KOPT-K1 (cell line): ENCODE data around the gene EYA4.

Source experiments
- H3K27ac ChIP-seq: fragments of 200-600 bp; sonication (generic); 2 replicates; pipeline ENCODE4 v1.5.1; 2016; ENCODE audit warnings: antibody characterized with exemption, mild to moderate bottlenecking, low read depth, low read length; ENCODE audit not compliant: poor library complexity, severe bottlenecking
- H3K36me3 ChIP-seq: fragments of 200-600 bp; sonication (generic); 2 replicates; pipeline ENCODE4 v1.5.1; 2017; ENCODE audit warnings: antibody characterized with exemption, mild to moderate bottlenecking, low read length, moderate library complexity; ENCODE audit not compliant: insufficient read depth
- H3K9me3 ChIP-seq: fragments of 200-600 bp; sonication (generic); 2 replicates; pipeline ENCODE4 v1.5.1; 2017; ENCODE audit warnings: antibody characterized with exemption, low read length, mild to moderate bottlenecking; ENCODE audit not compliant: insufficient read depth, poor library complexity, severe bottlenecking

EYA4 gene

GRCh38 chr6:133230052-133230451, 11.1 kb upstream of the EYA4 start:
- Histone ChIP-seq H3K9me3 (no peaks in the 10 kb centered on the region), H3K27ac (no peak overlapping the region), H3K36me3 (no peaks in the 10 kb centered on the region)

- H3K9me3 ChIP-seq = no peaks in the 10 kb centered on the region
- no peaks in the 10 kb centered on the region for H3K36me3 ChIP-seq
Measured at GRCh38 chr6:133235221-133235620, 5.9 kb upstream of the EYA4 start.

GRCh38 chr6:133236932-133237331, 4.2 kb upstream of the EYA4 start:
- Histone ChIP-seq H3K27ac (no peak overlapping the region), H3K9me3 (peaks cover 4% of the 10 kb centered on the region), H3K36me3 (no peaks in the 10 kb centered on the region)

More at GRCh38 chr6:133235221-133235620, 5.9 kb upstream of the EYA4 start:
- H3K27ac ChIP-seq = no peak overlapping the region

GRCh38 chr6:133240511-133241085, 559 bp upstream of the EYA4 start:
- H3K9me3 ChIP-seq = peaks cover 4% of the 10 kb centered on the region
- H3K36me3 ChIP-seq = no peaks in the 10 kb centered on the region
- no peak overlapping the region for H3K27ac ChIP-seq

- Histone ChIP-seq H3K27ac (no peak overlapping the region), H3K9me3 (peaks cover 4% of the 10 kb centered on the region), H3K36me3 (no peaks in the 10 kb centered on the region)
Measured at GRCh38 chr6:133241901-133242636, 912 bp downstream of the EYA4 start.

GRCh38 chr6:133242637-133243585, 1.8 kb downstream of the EYA4 start:
- H3K36me3 ChIP-seq = no peaks in the 10 kb centered on the region
- H3K27ac ChIP-seq = no peak overlapping the region
- H3K9me3 ChIP-seq = peaks cover 4% of the 10 kb centered on the region

- no peak overlapping the region for H3K27ac ChIP-seq
- H3K9me3 ChIP-seq = peaks cover 4% of the 10 kb centered on the region
- no peaks in the 10 kb centered on the region for H3K36me3 ChIP-seq
Measured at GRCh38 chr6:133243723-133244305, 2.7 kb downstream of the EYA4 start.

- Histone ChIP-seq H3K27ac (no peak overlapping the region), H3K36me3 (no peaks in the 10 kb centered on the region), H3K9me3 (peaks cover 4% of the 10 kb centered on the region)
Measured at GRCh38 chr6:133244519-133244918, 3.4 kb downstream of the EYA4 start.

GRCh38 chr6:133245007-133245406, 3.9 kb downstream of the EYA4 start:
- peaks cover 4% of the 10 kb centered on the region for H3K9me3 ChIP-seq
- H3K27ac ChIP-seq = no peak overlapping the region
- no peaks in the 10 kb centered on the region for H3K36me3 ChIP-seq

GRCh38 chr6:133245422-133245903, 4.3 kb downstream of the EYA4 start:
- H3K9me3 ChIP-seq = peaks cover 4% of the 10 kb centered on the region
- no peak overlapping the region for H3K27ac ChIP-seq
- no peaks in the 10 kb centered on the region for H3K36me3 ChIP-seq

- Histone ChIP-seq H3K36me3 (no peaks in the 10 kb centered on the region), H3K27ac (no peak overlapping the region), H3K9me3 (no peaks in the 10 kb centered on the region)
Measured at GRCh38 chr6:133247581-133247980, 6.4 kb downstream of the EYA4 start.

- no peaks in the 10 kb centered on the region for H3K9me3 ChIP-seq
- no peak overlapping the region for H3K27ac ChIP-seq
- H3K36me3 ChIP-seq = no peaks in the 10 kb centered on the region
Measured at GRCh38 chr6:133248241-133249001, 7.3 kb downstream of the EYA4 start.

- no peaks in the 10 kb centered on the region for H3K36me3 ChIP-seq
- H3K27ac ChIP-seq = no peak overlapping the region
- no peaks in the 10 kb centered on the region for H3K9me3 ChIP-seq
Measured at GRCh38 chr6:133251688-133252087, 10.5 kb downstream of the EYA4 start.

GRCh38 chr6:133254552-133255228, 13.5 kb downstream of the EYA4 start:
- Histone ChIP-seq H3K27ac (no peak overlapping the region), H3K36me3 (no peaks in the 10 kb centered on the region), H3K9me3 (no peaks in the 10 kb centered on the region)
